ENCODE results near the gene NCKAP5L. TPM values are rescaled to one million over a fixed set of nuclear protein-coding genes. Genes with fewer than 3 reads are reported as not detected.
"Not testable (repeated sequence)": the region's sequence is repeated elsewhere in the genome, so short reads cannot be mapped to it uniquely, and the experiment has no call there.

The NCKAP5L gene
- polyA plus RNA-seq, 1 donor = 9.7 TPM

DNA sequence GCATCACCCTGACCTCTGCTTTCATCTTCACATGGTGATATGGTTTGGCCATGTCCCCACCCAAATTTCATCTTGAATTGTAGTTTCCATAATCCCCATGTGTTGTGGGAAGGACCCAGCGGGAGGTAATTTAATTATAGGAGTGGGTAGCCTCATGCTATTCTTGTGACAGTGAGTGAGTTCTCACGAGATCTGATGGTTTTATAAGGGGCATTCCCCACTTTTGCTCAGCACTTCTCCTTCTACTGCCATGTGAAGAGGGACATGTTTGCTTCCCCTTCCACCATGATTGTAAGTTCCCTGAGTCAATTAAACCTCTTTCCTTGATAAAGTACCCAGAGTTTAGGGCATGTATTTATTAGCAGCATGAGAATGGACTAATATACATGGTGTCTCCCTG is 48.6 kb downstream of the NCKAP5L start:
- H3K27ac ChIP-seq (ENCODE audit: low read length) = no peak overlapping the region
- no peak overlapping the region for H3K4me3 ChIP-seq (ENCODE audit: low read length)
- peaks cover 11% of the 10 kb centered on the region for H3K27me3 ChIP-seq (ENCODE audit: control insufficient read depth, insufficient read depth, low read length)
- no peaks in the 10 kb centered on the region for H3K4me1 ChIP-seq (ENCODE audit: control insufficient read depth, insufficient read depth, low read length)
- no peak for DNase-seq
- 60% methylated on average over 1 of the region's 2 CpGs for WGBS (ENCODE audit: insufficient coverage, low lambda C conversion rate)
- H3K9me3 ChIP-seq (ENCODE audit: control insufficient read depth, low read depth, low read length) = no peaks in the 10 kb centered on the region
- H3K36me3 ChIP-seq (ENCODE audit: control insufficient read depth, insufficient read depth, low read length) = no peaks in the 10 kb centered on the region

DNA sequence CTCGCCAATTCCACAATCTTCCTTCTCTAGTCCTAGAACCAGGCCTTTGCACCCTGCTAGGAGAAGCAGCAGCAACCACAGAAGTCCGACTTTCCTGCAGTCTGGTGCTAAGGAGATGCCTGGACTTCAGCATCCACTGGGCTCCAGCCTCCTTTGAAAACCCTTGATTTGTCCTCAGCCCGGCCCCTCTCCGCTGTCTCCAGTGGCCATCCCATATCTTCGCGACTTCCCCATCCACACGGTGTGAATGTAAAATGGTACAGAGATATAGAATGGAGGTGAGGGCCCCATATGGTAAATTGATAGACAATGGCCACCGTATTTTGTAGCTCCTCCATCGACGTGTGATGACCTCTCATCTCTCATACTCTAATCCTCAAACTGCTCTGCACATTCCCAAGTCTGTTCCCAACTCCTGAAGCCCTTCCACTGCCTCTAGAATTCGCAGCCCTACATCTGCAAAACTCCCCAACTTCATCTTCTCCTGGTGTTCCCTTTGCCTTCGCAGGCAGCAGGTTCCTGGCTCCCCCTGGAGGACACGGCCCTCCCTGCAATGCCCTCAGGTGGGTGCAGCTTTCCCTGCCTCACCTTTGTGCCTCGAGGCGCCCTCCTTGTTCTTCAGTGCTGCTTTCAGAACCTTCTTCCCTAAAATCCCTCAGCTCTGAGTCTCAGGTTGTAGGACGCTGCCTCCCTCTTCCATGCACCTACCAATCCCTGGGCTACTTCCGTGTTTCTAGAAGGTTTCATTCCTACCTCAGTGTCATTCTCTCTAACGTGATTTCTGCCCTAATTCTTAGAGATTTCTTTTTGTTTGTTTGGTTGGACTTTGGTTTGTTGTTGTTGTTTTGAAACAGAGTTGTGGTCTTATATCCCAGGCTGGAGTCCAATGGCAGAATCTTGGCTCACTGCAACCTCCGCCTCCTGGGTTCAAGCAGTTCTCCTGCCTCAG is 50.1 kb downstream of the NCKAP5L start:
- WGBS (ENCODE audit: insufficient coverage, low lambda C conversion rate) = 30% methylated on average over 2 of the region's 19 CpGs
- Histone ChIP-seq H3K9me3 (ENCODE audit: control insufficient read depth, low read depth, low read length) (no peaks in the 10 kb centered on the region), H3K27me3 (ENCODE audit: control insufficient read depth, insufficient read depth, low read length) (peaks cover 8% of the 10 kb centered on the region), H3K36me3 (ENCODE audit: control insufficient read depth, insufficient read depth, low read length) (no peaks in the 10 kb centered on the region), H3K4me1 (ENCODE audit: control insufficient read depth, insufficient read depth, low read length) (no peaks in the 10 kb centered on the region), H3K27ac (ENCODE audit: low read length) (no peak overlapping the region), H3K4me3 (ENCODE audit: low read length) (no peak overlapping the region)
- DNase-seq = peak in 1 of 2 donors; percentile 40

DNA sequence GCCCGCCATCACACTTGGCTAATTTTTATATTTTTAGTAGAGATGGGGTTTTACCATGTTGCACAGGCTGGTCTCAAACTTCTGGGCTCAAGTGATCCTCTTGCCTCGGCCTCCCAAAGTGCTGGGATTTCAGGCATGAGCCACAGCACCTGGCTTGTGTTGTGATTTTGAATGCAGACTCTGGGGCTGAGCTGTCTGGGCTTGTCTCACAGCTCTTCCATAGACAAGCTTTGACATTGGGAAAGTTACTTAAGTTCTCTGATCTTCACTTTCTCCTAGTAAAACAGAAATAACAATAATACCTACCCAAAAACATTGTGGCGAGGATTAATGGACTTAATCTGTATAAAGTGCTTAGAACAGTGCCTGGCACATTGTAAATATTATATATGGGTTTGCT is 50.9 kb downstream of the NCKAP5L start:
- DNase-seq = no peak
- Histone ChIP-seq H3K4me3 (ENCODE audit: low read length) (no peak overlapping the region), H3K36me3 (ENCODE audit: control insufficient read depth, insufficient read depth, low read length) (no peaks in the 10 kb centered on the region), H3K4me1 (ENCODE audit: control insufficient read depth, insufficient read depth, low read length) (no peaks in the 10 kb centered on the region), H3K27me3 (ENCODE audit: control insufficient read depth, insufficient read depth, low read length) (peaks cover 8% of the 10 kb centered on the region), H3K9me3 (ENCODE audit: control insufficient read depth, low read depth, low read length) (no peaks in the 10 kb centered on the region), H3K27ac (ENCODE audit: low read length) (no peak overlapping the region)
- WGBS (ENCODE audit: insufficient coverage, low lambda C conversion rate) = no CpG with 5 or more reads among the region's 3 CpGs

DNA sequence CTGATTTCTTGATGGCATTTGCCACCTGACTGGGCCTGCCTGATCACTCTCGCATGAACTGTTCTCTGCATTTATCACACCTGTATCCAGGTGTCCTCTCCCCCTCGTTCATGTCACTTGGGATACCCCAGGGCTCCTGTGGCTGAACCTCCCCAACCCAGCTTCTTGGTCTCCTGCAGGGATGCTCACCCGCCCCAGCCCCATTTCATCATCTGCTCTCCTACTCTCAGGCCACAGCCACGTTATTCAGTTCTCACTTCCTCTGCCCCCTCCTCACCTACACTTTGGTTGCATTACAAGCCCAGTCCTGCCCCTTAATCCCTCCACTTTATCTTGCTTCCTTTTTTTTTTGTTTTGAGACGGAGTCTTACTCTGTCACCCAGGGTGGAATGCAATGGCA is 51.4 kb downstream of the NCKAP5L start:
- 94% methylated on average over 2 of the region's 5 CpGs for WGBS (ENCODE audit: insufficient coverage, low lambda C conversion rate)
- peaks cover 8% of the 10 kb centered on the region for H3K27me3 ChIP-seq (ENCODE audit: control insufficient read depth, insufficient read depth, low read length)
- no peaks in the 10 kb centered on the region for H3K36me3 ChIP-seq (ENCODE audit: control insufficient read depth, insufficient read depth, low read length)

DNA sequence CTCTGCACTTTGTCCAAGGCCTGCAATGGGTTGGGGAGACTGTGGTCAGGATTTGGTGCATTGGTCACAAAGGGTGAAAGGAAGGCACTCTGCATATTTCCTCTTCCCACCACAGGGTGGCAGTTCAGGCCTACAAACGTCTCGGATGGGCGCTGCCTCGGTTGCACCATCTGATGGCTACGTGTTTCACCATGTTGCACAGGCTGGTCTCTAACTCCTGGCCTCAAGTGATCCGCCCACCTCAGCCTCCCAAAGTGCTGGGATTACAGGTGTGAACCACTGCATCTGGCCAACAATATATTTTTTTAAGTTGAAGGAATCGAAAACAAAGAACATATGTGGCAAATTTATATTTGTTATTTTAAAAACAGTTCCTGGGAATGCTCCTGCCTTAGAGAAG is 51.8 kb downstream of the NCKAP5L start:
- WGBS (ENCODE audit: insufficient coverage, low lambda C conversion rate) = no CpG with 5 or more reads among the region's 7 CpGs
- Histone ChIP-seq H3K36me3 (ENCODE audit: control insufficient read depth, insufficient read depth, low read length) (no peaks in the 10 kb centered on the region), H3K4me1 (ENCODE audit: control insufficient read depth, insufficient read depth, low read length) (no peaks in the 10 kb centered on the region), H3K9me3 (ENCODE audit: control insufficient read depth, low read depth, low read length) (no peaks in the 10 kb centered on the region), H3K27ac (ENCODE audit: low read length) (no peak overlapping the region), H3K27me3 (ENCODE audit: control insufficient read depth, insufficient read depth, low read length) (peaks cover 7% of the 10 kb centered on the region), H3K4me3 (ENCODE audit: low read length) (no peak overlapping the region)
- DNase-seq = peak; percentile 47 to 50

More for the DNA sequence above, 51.4 kb downstream of the NCKAP5L start:
- no peaks in the 10 kb centered on the region for H3K4me1 ChIP-seq (ENCODE audit: control insufficient read depth, insufficient read depth, low read length)
- H3K27ac ChIP-seq (ENCODE audit: low read length) = no peak overlapping the region
- no peak overlapping the region for H3K4me3 ChIP-seq (ENCODE audit: low read length)
- DNase-seq = no peak
- H3K9me3 ChIP-seq (ENCODE audit: control insufficient read depth, low read depth, low read length) = no peaks in the 10 kb centered on the region

DNA sequence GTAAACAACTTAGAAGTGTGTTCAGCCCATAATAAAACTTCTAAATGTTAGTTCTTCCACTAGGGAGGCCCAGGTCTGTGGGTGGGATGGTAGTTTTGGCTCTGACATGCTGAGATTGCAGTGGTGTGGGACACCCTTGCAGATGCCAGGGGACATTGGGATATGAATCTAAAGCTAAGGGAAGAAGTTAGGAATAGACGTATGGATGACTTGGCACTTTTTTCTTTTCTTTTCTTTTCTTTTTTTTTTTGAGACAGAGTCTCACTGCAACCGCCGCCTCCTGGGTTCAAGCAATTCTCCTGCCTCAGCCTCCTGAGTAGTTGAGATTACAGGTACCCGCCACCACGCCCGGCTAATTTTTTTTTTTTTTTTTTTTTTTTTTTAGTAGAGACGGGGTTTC is 55.1 kb downstream of the NCKAP5L start:
- not testable (repeated sequence) for H3K27me3 ChIP-seq (ENCODE audit: control insufficient read depth, insufficient read depth, low read length); H3K9me3 ChIP-seq (ENCODE audit: control insufficient read depth, low read depth, low read length); H3K27ac ChIP-seq (ENCODE audit: low read length); H3K36me3 ChIP-seq (ENCODE audit: control insufficient read depth, insufficient read depth, low read length); H3K4me3 ChIP-seq (ENCODE audit: low read length); DNase-seq; H3K4me1 ChIP-seq (ENCODE audit: control insufficient read depth, insufficient read depth, low read length)
- no CpG with 5 or more reads among the region's 7 CpGs for WGBS (ENCODE audit: insufficient coverage, low lambda C conversion rate)

DNA sequence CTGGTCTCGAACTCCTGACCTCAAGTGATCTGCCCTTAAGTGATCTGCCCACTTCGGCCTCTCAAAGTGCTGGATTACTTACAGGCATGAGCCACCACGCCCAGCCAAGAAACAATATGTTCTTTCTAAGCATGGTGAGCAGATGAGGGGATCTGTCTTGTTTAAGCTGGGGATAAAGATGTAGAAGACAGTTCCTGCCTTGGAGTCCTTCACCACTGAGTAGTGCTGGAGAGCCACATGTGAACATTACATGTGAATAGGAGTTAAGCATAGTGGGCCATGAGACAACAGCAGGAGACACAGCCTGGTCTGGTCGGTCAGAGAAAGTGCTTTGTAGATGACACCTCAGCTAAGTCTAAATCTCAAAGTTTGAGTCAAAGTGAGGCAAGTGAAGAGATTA is 60.9 kb downstream of the NCKAP5L start:
- no peak for DNase-seq
- H3K27ac ChIP-seq (ENCODE audit: low read length) = no peak overlapping the region
- no peaks in the 10 kb centered on the region for H3K27me3 ChIP-seq (ENCODE audit: control insufficient read depth, insufficient read depth, low read length)
- peaks cover 24% of the 10 kb centered on the region for H3K36me3 ChIP-seq (ENCODE audit: control insufficient read depth, insufficient read depth, low read length)
- no peaks in the 10 kb centered on the region for H3K9me3 ChIP-seq (ENCODE audit: control insufficient read depth, low read depth, low read length)
- no peak overlapping the region for H3K4me3 ChIP-seq (ENCODE audit: low read length)
- no peaks in the 10 kb centered on the region for H3K4me1 ChIP-seq (ENCODE audit: control insufficient read depth, insufficient read depth, low read length)
- no CpG with 5 or more reads among the region's 4 CpGs for WGBS (ENCODE audit: insufficient coverage, low lambda C conversion rate)

DNA sequence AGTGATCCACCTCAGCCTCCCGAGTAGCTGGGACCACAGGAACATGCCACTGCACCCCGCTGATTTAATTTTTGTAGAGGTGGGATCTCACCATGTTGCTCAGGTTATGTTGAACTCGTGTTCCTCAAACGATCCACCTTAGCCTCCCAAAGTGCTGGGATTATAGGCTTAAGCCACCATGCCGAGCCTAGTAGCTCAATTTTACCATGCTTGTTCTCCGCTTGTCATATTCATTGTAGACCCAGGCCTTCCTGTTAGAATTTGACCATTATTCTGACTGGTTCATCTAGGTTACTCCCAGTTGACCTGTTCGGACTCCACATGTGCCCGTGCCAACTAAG is 62.1 kb downstream of the NCKAP5L start:
- DNase-seq = no peak
- Histone ChIP-seq H3K27me3 (ENCODE audit: control insufficient read depth, insufficient read depth, low read length) (no peaks in the 10 kb centered on the region), H3K4me3 (ENCODE audit: low read length) (no peak overlapping the region), H3K9me3 (ENCODE audit: control insufficient read depth, low read depth, low read length) (no peaks in the 10 kb centered on the region), H3K36me3 (ENCODE audit: control insufficient read depth, insufficient read depth, low read length) (peaks cover 37% of the 10 kb centered on the region), H3K4me1 (ENCODE audit: control insufficient read depth, insufficient read depth, low read length) (no peaks in the 10 kb centered on the region), H3K27ac (ENCODE audit: low read length) (no peak overlapping the region)
- 100% methylated on average over 2 of the region's 8 CpGs for WGBS (ENCODE audit: insufficient coverage, low lambda C conversion rate)

DNA sequence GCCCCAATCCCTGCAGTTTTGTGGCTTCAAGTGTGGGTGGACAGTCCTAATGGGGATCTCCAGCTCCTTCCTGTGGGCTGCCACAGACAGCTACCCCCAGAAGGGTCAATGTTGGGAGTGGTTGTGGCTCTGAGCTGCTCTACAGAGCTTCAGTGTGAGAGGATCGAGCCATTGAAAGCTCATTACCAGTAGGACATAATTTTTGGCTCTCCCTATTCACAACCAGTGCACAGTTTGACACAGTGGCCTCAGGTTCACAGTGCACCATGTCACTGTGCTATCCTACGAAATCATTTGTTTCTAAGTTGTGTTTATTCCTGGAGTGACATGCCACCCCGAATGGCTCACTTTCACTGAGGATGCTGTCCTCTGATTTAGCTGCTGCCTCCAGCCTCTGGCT is 64.1 kb downstream of the NCKAP5L start:
- no CpG with 5 or more reads among the region's 3 CpGs for WGBS (ENCODE audit: insufficient coverage, low lambda C conversion rate)
- Histone ChIP-seq H3K27ac (ENCODE audit: low read length) (no peak overlapping the region), H3K4me1 (ENCODE audit: control insufficient read depth, insufficient read depth, low read length) (no peaks in the 10 kb centered on the region), H3K36me3 (ENCODE audit: control insufficient read depth, insufficient read depth, low read length) (peaks cover 52% of the 10 kb centered on the region), H3K27me3 (ENCODE audit: control insufficient read depth, insufficient read depth, low read length) (no peaks in the 10 kb centered on the region), H3K9me3 (ENCODE audit: control insufficient read depth, low read depth, low read length) (no peaks in the 10 kb centered on the region), H3K4me3 (ENCODE audit: low read length) (no peak overlapping the region)
- no peak for DNase-seq

DNA sequence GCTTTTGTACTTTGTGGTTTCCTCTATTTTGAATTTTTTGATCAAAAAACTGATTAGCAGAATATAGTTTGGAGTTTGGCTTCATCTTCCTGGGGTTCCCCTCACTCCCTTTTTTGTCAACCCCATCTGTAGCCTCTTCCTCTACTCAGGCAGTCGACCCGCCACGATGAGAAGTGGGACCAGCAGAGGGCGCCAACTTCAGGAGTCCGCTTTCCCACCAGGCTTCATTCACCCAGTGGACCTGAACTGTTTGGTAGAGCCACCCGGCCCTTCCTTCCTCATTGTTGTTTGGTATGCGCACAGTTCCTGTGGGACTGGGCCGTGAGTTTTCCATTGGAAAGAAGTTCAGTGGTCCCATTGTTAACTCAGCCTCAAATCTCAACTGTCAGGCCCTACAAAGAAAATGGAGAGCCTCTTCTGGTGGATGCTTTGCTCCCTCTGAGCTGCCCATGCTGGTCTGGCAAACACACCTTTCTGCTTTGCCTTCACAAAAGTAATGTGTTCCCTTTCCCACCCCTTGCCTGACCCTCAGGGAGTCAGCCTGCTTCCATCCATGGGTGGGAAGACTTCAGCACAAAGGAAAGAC is 65.1 kb downstream of the NCKAP5L start:
- WGBS (ENCODE audit: insufficient coverage, low lambda C conversion rate) = 0% methylated on average over 1 of the region's 8 CpGs
- H3K27ac ChIP-seq (ENCODE audit: low read length) = no peak overlapping the region
- no peak overlapping the region for H3K4me3 ChIP-seq (ENCODE audit: low read length)
- DNase-seq = peak; percentile 32 to 43
- peaks cover 63% of the 10 kb centered on the region for H3K36me3 ChIP-seq (ENCODE audit: control insufficient read depth, insufficient read depth, low read length)
- H3K4me1 ChIP-seq (ENCODE audit: control insufficient read depth, insufficient read depth, low read length) = no peaks in the 10 kb centered on the region
- H3K27me3 ChIP-seq (ENCODE audit: control insufficient read depth, insufficient read depth, low read length) = no peaks in the 10 kb centered on the region
- no peaks in the 10 kb centered on the region for H3K9me3 ChIP-seq (ENCODE audit: control insufficient read depth, low read depth, low read length)

All from large intestine (tissue), 3 donors.